Nephron (organoid): ENCODE measurements around the gene MACROD2.
"Not testable (repeated sequence)": the region's sequence is repeated elsewhere in the genome, so short reads cannot be mapped to it uniquely, and the experiment has no call there.

Experiments
- H3K27ac Mint-ChIP-seq, 3 experiments: 2 replicates each; pipeline ENCODE4 v1.8.0; 2020; ENCODE audit warnings: mixed read lengths in 3 of 3, mild to moderate bottlenecking in 2 of 3, moderate library complexity in 1 of 3
- H3K27me3 Mint-ChIP-seq: 2 replicates; pipeline ENCODE4 v1.8.0; 2021; ENCODE audit warnings: low read depth, mild to moderate bottlenecking, moderate library complexity, mixed read lengths
- H3K36me3 Mint-ChIP-seq: 2 replicates; pipeline ENCODE4 v1.8.0; 2020; ENCODE audit warnings: low read depth, mixed read lengths
- H3K4me1 Mint-ChIP-seq: 2 replicates; pipeline ENCODE4 v1.8.0; 2020; ENCODE audit warnings: mixed read lengths
- H3K4me3 Mint-ChIP-seq, 3 experiments: 2 replicates each; pipeline ENCODE4 v1.8.0; 2020; ENCODE audit warnings: mild to moderate bottlenecking in 3 of 3, mixed read lengths in 3 of 3, moderate library complexity in 2 of 3
- H3K9me3 Mint-ChIP-seq: 2 replicates; pipeline ENCODE4 v1.8.0; 2020; ENCODE audit warnings: mixed read lengths
- TF ChIP-seq, protein P1 (sequence below), 3 experiments: fragments of 200-600 bp; sonication (generic); IDR thresholded peaks; one replicate each; pipeline ENCODE4 v1.5.0; 2021; ENCODE audit warnings: antibody characterized with exemption in 3 of 3; ENCODE audit not compliant: unreplicated experiment in 3 of 3

Gene MACROD2

GRCh38 chr20:15139522-15139921, 1144.2 kb downstream of the MACROD2 start:
- no peak overlapping the region for H3K4me3 Mint-ChIP-seq
- H3K4me1 Mint-ChIP-seq = no peaks in the 10 kb centered on the region
- H3K27ac Mint-ChIP-seq = no peak overlapping the region
- H3K27me3 Mint-ChIP-seq = no peaks in the 10 kb centered on the region
- H3K9me3 Mint-ChIP-seq = peaks cover 3% of the 10 kb centered on the region
- TF ChIP-seq, protein P1, sequence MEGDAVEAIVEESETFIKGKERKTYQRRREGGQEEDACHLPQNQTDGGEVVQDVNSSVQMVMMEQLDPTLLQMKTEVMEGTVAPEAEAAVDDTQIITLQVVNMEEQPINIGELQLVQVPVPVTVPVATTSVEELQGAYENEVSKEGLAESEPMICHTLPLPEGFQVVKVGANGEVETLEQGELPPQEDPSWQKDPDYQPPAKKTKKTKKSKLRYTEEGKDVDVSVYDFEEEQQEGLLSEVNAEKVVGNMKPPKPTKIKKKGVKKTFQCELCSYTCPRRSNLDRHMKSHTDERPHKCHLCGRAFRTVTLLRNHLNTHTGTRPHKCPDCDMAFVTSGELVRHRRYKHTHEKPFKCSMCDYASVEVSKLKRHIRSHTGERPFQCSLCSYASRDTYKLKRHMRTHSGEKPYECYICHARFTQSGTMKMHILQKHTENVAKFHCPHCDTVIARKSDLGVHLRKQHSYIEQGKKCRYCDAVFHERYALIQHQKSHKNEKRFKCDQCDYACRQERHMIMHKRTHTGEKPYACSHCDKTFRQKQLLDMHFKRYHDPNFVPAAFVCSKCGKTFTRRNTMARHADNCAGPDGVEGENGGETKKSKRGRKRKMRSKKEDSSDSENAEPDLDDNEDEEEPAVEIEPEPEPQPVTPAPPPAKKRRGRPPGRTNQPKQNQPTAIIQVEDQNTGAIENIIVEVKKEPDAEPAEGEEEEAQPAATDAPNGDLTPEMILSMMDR (IDR thresholded peaks at IDR 0.05; ENCODE audit: unreplicated experiment in 3 of 3) = no peak
- H3K36me3 Mint-ChIP-seq = no peaks in the 10 kb centered on the region

DNA sequence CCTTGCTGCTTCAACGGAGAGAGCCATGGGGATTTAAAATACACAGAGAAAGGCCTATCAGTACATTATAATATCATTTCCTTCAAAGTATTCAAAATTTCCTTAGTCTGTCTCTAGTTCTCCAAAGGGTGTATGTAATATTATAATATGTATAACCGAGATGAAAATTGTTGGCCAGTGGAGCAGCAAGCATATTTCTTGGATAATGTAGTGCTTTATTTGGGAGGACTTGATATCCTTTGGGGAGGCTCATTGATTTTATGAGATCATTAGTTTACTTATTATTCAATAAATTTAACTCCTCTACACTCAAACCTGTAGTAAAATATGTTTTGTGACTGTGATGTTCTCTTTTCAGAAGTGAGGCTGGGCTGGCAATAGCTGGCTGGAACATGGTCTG, 1145.0 kb downstream of the MACROD2 start:
- no peaks in the 10 kb centered on the region for H3K36me3 Mint-ChIP-seq
- H3K4me3 Mint-ChIP-seq = no peak overlapping the region
- no peak overlapping the region for H3K27ac Mint-ChIP-seq

DNA sequence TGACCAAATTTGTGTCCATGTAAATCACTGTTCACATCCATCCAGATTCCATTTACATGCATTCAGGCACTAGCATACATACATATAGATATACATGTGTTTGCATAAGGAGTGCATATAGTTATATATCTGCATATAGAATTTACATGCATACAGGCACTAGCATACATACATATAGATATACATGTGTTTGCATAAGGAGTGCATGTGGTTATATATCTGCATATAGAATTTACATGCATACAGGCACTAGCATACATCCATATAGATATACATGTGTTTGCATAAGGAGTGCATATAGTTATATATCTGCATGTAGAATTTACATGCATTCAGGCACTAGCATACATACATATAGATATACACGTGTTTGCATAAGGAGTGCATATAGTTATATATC, 1145.6 kb downstream of the MACROD2 start:
- not testable (repeated sequence) for H3K4me3 Mint-ChIP-seq, H3K27ac Mint-ChIP-seq, H3K27me3 Mint-ChIP-seq, H3K36me3 Mint-ChIP-seq, H3K9me3 Mint-ChIP-seq, H3K4me1 Mint-ChIP-seq

More for the DNA sequence above, 1145.0 kb downstream of the MACROD2 start:
- peaks cover 3% of the 10 kb centered on the region for H3K9me3 Mint-ChIP-seq
- peaks cover 4% of the 10 kb centered on the region for H3K4me1 Mint-ChIP-seq
- H3K27me3 Mint-ChIP-seq = no peaks in the 10 kb centered on the region
- TF ChIP-seq, protein P1 (IDR thresholded peaks at IDR 0.05; ENCODE audit: unreplicated experiment in 3 of 3) = no peak

- Mint-ChIP-seq H3K27ac (no peak overlapping the region), H3K36me3 (no peaks in the 10 kb centered on the region), H3K4me3 (no peak overlapping the region), H3K4me1 (peaks cover 13% of the 10 kb centered on the region), H3K9me3 (peaks cover 3% of the 10 kb centered on the region), H3K27me3 (no peaks in the 10 kb centered on the region)
- TF ChIP-seq, protein P1 (IDR thresholded peaks at IDR 0.05; ENCODE audit: unreplicated experiment in 3 of 3) = no peak
These were observed 1146.5 kb downstream of the MACROD2 start for GRCh38 chr20:15141861-15142260.

DNA sequence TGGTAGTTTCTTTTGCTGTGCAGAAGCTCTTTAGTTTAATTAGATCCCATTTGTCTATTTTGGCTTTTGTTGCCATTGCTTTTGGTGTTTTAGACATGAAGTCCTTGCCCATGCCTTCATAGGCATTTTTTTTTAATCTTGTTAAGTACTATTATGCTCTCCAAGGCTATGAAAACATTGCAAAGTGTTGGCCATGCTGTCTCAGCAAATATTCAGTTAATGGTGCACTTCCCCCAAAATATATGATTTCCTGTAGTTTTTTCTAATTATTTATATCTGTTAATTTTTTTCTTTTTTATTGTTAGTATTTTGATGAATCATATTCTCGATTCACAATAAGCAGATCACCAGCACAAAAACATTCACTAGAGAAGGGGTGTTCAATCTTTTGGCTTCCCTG, 1148.2 kb downstream of the MACROD2 start:
- H3K9me3 Mint-ChIP-seq = no peaks in the 10 kb centered on the region
- H3K36me3 Mint-ChIP-seq = no peaks in the 10 kb centered on the region
- peaks cover 13% of the 10 kb centered on the region for H3K4me1 Mint-ChIP-seq
- TF ChIP-seq, protein P1 (IDR thresholded peaks at IDR 0.05; ENCODE audit: unreplicated experiment in 3 of 3) = no peak
- H3K27ac Mint-ChIP-seq = no peak overlapping the region
- H3K4me3 Mint-ChIP-seq = no peak overlapping the region
- H3K27me3 Mint-ChIP-seq = no peaks in the 10 kb centered on the region

GRCh38 chr20:15144916-15145315, 1149.6 kb downstream of the MACROD2 start:
- no peaks in the 10 kb centered on the region for H3K27me3 Mint-ChIP-seq
- no peaks in the 10 kb centered on the region for H3K36me3 Mint-ChIP-seq
- no peaks in the 10 kb centered on the region for H3K9me3 Mint-ChIP-seq
- H3K27ac Mint-ChIP-seq = no peak overlapping the region
- no peak overlapping the region for H3K4me3 Mint-ChIP-seq
- peaks cover 13% of the 10 kb centered on the region for H3K4me1 Mint-ChIP-seq
- TF ChIP-seq, protein P1 (IDR thresholded peaks at IDR 0.05; ENCODE audit: unreplicated experiment in 3 of 3) = no peak
